SH-SY5Y (cell line): Measurements from ENCODE around the gene SNRNP70.

ENCODE experiments used
- GATA2 ChIP-seq: IDR thresholded peaks from 2 replicates; pipeline ENCODE4 v1.6.1; 2011; ENCODE audit warnings: mild to moderate bottlenecking, low read depth, low read length
- GATA3 ChIP-seq: IDR thresholded peaks from 2 replicates; pipeline ENCODE4 v1.6.1; 2011; ENCODE audit warnings: low read depth, mild to moderate bottlenecking, low read length, moderate library complexity

DNA sequence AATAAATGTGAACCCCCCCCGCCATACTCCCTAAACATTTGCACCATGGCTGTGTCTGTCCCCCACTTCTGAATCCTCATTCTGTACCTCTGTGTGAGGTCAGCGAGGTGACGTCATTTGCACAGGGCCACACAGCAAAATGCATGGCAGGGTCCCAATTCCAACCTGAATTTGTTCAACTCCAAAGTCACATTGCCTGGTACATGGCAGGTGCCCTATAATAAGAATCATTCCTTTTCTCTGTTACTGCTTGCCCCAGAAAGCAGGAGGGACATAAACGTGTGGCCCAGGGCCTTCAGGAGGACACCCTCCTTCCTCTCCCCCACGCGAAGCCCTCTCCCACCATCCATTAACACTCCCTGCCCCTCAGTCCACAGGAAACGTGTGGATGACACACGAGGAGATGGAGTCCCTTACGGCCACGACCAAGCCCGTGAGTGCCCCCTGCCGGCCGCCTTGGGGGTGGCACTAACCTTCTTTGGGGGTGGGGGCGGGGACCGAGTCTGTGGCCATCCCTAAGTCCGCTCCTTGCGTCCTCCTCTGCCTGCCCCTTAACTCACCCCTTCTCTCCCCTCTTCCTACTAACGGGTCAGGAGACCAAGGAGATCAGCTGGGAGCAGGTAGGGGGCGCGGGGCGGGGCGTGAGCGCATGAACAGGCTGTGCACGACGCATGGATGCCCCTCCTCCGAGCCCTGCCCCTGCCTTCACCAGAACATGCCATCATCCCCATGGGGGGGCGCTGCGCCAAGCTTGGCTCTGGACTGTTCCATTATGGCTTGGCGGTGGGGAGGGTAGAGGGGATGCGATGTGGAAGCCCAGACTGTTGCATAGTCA is 60.5 kb downstream of the SNRNP70 start:
- TF ChIP-seq GATA2 (no peak), GATA3 (no peak)
